Left ventricle myocardium inferior (tissue), 1 donor: ENCODE results near the gene MTHFS. TPM values are rescaled to one million over a fixed set of nuclear protein-coding genes. Genes with fewer than 3 reads are reported as not detected.

Source experiments
- DNase-seq: peaks from one replicate; pipeline ENCODE4 v3.0.0-alpha.2; 2020
- H3K27ac ChIP-seq: fragments of 200-600 bp; replicated peaks from 2 replicates; pipeline ENCODE4 v1.8.0; 2021
- H3K27me3 ChIP-seq: fragments of 200-600 bp; 2 replicates; pipeline ENCODE4 v1.8.0; 2021; ENCODE audit warnings: low read depth
- H3K36me3 ChIP-seq: fragments of 200-600 bp; 2 replicates; pipeline ENCODE4 v1.8.0; 2021
- H3K4me1 ChIP-seq: fragments of 200-600 bp; 2 replicates; pipeline ENCODE4 v1.8.0; 2021
- H3K4me3 ChIP-seq: fragments of 200-600 bp; 2 replicates; pipeline ENCODE4 v1.8.0; 2021; ENCODE audit warnings: mild to moderate bottlenecking, moderate library complexity
- H3K9me3 ChIP-seq: fragments of 200-600 bp; replicated peaks from 2 replicates; pipeline ENCODE4 v1.8.0; 2021
- CTCF ChIP-seq: fragments of 200-600 bp; IDR thresholded peaks from 2 replicates; pipeline ENCODE4 v1.8.0; 2021; ENCODE audit warnings: antibody characterized with exemption, mild to moderate bottlenecking, borderline replicate concordance
- intact Hi-C: fragments of 100-400 bp; cut with micrococcal nuclease; formaldehyde crosslinking; loops from one replicate; pipeline ENCODE4 v1.11.0; 2022
- total RNA-seq: library from RNA; stranded (reverse); fragmentation: NEBNext Ultra II Directional; extraction: Animal tissue kit (Norgen Biotek cat#: 25700); gene quantifications from one replicate; pipeline ENCODE4 v1.2.1, GENCODE V29; 2021
- donor health status: DM: no; HTN: yes; CAD: no; lungs with severe emphysema.

MTHFS gene
- total RNA-seq, 1 donor from 2014 or later, result 21.4 TPM

- H3K27ac ChIP-seq, result no peak overlapping the region
- H3K9me3 ChIP-seq, result no peaks in the 10 kb centered on the region
- H3K27me3 ChIP-seq, result no peaks in the 10 kb centered on the region
- H3K4me3 ChIP-seq, result no peak overlapping the region
- H3K4me1 ChIP-seq, result peaks cover 9% of the 10 kb centered on the region
- no peak for TF ChIP-seq CTCF
- peaks cover 26% of the 10 kb centered on the region for H3K36me3 ChIP-seq
- no peak for DNase-seq
- intact Hi-C loops, result no loop called here
These were observed 10.7 kb downstream of the MTHFS start for GRCh38 chr15:79886124-79886523.

GRCh38 chr15:79884204-79884596 lies 12.6 kb downstream of the MTHFS start:
- Histone ChIP-seq H3K9me3 (peaks cover 6% of the 10 kb centered on the region), H3K4me3 (no peak overlapping the region), H3K27ac (no peak overlapping the region), H3K27me3 (no peaks in the 10 kb centered on the region), H3K36me3 (peaks cover 43% of the 10 kb centered on the region), H3K4me1 (peaks cover 9% of the 10 kb centered on the region)
- no peak for DNase-seq
- intact Hi-C loops, result no loop called here
- TF ChIP-seq CTCF, result no peak

- intact Hi-C loops, result no loop called here
- peaks cover 44% of the 10 kb centered on the region for H3K36me3 ChIP-seq
- no peak overlapping the region for H3K27ac ChIP-seq
- H3K9me3 ChIP-seq, result peaks cover 11% of the 10 kb centered on the region
- no peak overlapping the region for H3K4me3 ChIP-seq
- H3K27me3 ChIP-seq, result no peaks in the 10 kb centered on the region
- peaks cover 9% of the 10 kb centered on the region for H3K4me1 ChIP-seq
- no peak for DNase-seq
- no peak for TF ChIP-seq CTCF
These were observed 13.1 kb downstream of the MTHFS start for GRCh38 chr15:79883579-79884203.

- peaks cover 9% of the 10 kb centered on the region for H3K4me1 ChIP-seq
- intact Hi-C loops, result no loop called here
- TF ChIP-seq CTCF, result no peak
- H3K36me3 ChIP-seq, result peaks cover 57% of the 10 kb centered on the region
- H3K27me3 ChIP-seq, result no peaks in the 10 kb centered on the region
- DNase-seq, result no peak
- H3K27ac ChIP-seq, result no peak overlapping the region
- no peak overlapping the region for H3K4me3 ChIP-seq
- H3K9me3 ChIP-seq, result peaks cover 31% of the 10 kb centered on the region
These were observed 15.1 kb downstream of the MTHFS start for GRCh38 chr15:79881668-79882067.

GRCh38 chr15:79881254-79881653 lies 15.6 kb downstream of the MTHFS start:
- TF ChIP-seq CTCF, result no peak
- H3K9me3 ChIP-seq, result peaks cover 35% of the 10 kb centered on the region
- H3K36me3 ChIP-seq, result peaks cover 61% of the 10 kb centered on the region
- no peak overlapping the region for H3K4me3 ChIP-seq
- no peak overlapping the region for H3K27ac ChIP-seq
- no peaks in the 10 kb centered on the region for H3K27me3 ChIP-seq
- DNase-seq, result no peak
- intact Hi-C loops, result no loop called here
- peaks cover 9% of the 10 kb centered on the region for H3K4me1 ChIP-seq
